ENCODE results near the gene STRIP2. TPM values are rescaled to one million over a fixed set of nuclear protein-coding genes. Genes with fewer than 3 reads are reported as not detected.

Gene STRIP2
- total and polyA plus RNA-seq, 4 experiments from 2014 or later: 0.20 to 0.22 TPM; not detected in 2

- no peaks in the 10 kb centered on the region for H3K4me1 ChIP-seq (ENCODE audit: insufficient read depth, low read length)
- no peak overlapping the region for H3K27ac ChIP-seq (ENCODE audit: low read depth, low read length)
- H3K36me3 Mint-ChIP-seq: peaks cover 19 to 36% of the 10 kb centered on the region in 2 donors
- H3K4me1 Mint-ChIP-seq: peaks cover 0 to 1% (median 0%) of the 10 kb centered on the region in 4 donors
- no peaks in the 10 kb centered on the region for H3K27me3 Mint-ChIP-seq
- H3K27ac Mint-ChIP-seq: no peak overlapping the region
- CTCF ChIA-PET (ENCODE audit: partially characterized antibody): interaction anchor here (1.2 to 6.2 kb wide), 3 partner anchors 11 to 21 kb away, joined by 4 to 49 read pairs (median 32); no protein-coding TSS in a partner anchor
- POLR2A ChIA-PET (ENCODE audit: partially characterized antibody): no interaction called here
- H3K9me3 Mint-ChIP-seq: no peaks in the 10 kb centered on the region
- no peaks in the 10 kb centered on the region for H3K27me3 ChIP-seq (ENCODE audit: insufficient read depth, low read length)
- intact Hi-C loops (cut with micrococcal nuclease): no loop called here
- H3K36me3 ChIP-seq (ENCODE audit: insufficient read depth, low read length): no peaks in the 10 kb centered on the region
- H3K4me3 Mint-ChIP-seq: no peak overlapping the region
- H3K9me3 ChIP-seq (ENCODE audit: control insufficient read depth in 1 of 2, low read length in 2 of 2): no peaks in the 10 kb centered on the region
- DNase-seq: no peak
- H3K4me3 ChIP-seq (ENCODE audit: low read length in 2 of 2): no peak overlapping the region
Observed at GRCh38 chr7:129389829-129390228, 44.4 kb upstream of the STRIP2 start.

- ChIA-PET CTCF (ENCODE audit: partially characterized antibody) (interaction anchor here (1.2 to 6.2 kb wide), 3 partner anchors 11 to 22 kb away, joined by 4 to 49 read pairs (median 32); no protein-coding TSS in a partner anchor), POLR2A (ENCODE audit: partially characterized antibody) (no interaction called here)
- Histone ChIP-seq H3K4me3 (ENCODE audit: low read length in 2 of 2) (no peak overlapping the region), H3K27ac (ENCODE audit: low read depth, low read length) (no peak overlapping the region), H3K9me3 (ENCODE audit: control insufficient read depth in 1 of 2, low read length in 2 of 2) (no peaks in the 10 kb centered on the region), H3K27me3 (ENCODE audit: insufficient read depth, low read length) (no peaks in the 10 kb centered on the region), H3K36me3 (ENCODE audit: insufficient read depth, low read length) (no peaks in the 10 kb centered on the region), H3K4me1 (ENCODE audit: insufficient read depth, low read length) (no peaks in the 10 kb centered on the region)
- Mint-ChIP-seq H3K27ac (no peak overlapping the region), H3K36me3 (peaks cover 18 to 36% of the 10 kb centered on the region in 2 donors), H3K4me3 (no peak overlapping the region), H3K9me3 (no peaks in the 10 kb centered on the region), H3K27me3 (no peaks in the 10 kb centered on the region), H3K4me1 (peaks cover 0 to 1% (median 0%) of the 10 kb centered on the region in 4 donors)
- no peak for DNase-seq
- intact Hi-C loops (cut with micrococcal nuclease): no loop called here
Observed at GRCh38 chr7:129390314-129390713, 43.9 kb upstream of the STRIP2 start.

DNA sequence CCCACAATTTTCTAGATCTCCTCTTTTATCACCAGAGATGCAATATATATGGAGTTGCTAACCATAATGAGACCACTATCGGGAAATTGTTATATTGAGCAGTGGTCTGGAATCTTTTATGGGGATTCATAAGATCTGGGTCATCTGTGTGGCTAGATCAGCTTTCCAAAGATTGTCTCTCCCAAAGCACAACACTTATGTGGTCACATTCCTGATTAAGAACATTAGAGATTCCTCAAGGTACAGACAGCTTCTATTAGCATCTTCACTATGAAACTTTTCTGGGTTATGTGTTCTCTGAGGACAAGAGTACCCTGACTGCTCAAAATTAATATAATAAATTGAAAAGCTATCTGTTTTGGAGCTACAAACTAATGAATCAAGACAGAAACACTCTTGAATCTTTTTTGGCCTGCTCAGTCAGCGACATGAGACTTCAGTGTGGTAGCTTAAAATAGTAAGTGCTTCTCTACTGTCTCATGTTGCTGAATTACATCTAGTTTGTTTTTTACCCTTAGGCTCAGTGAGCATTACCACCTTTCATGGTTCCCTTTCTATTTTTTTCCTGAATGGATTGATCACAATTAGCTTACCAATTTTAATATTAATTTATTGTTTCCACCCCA lies 42.6 kb upstream of the STRIP2 start:
- POLR2A ChIA-PET (ENCODE audit: partially characterized antibody): no interaction called here
- Histone ChIP-seq H3K27ac (ENCODE audit: low read depth, low read length) (no peak overlapping the region), H3K36me3 (ENCODE audit: insufficient read depth, low read length) (no peaks in the 10 kb centered on the region), H3K27me3 (ENCODE audit: insufficient read depth, low read length) (no peaks in the 10 kb centered on the region), H3K4me3 (ENCODE audit: low read length in 2 of 2) (no peak overlapping the region), H3K4me1 (ENCODE audit: insufficient read depth, low read length) (no peaks in the 10 kb centered on the region), H3K9me3 (ENCODE audit: control insufficient read depth in 1 of 2, low read length in 2 of 2) (no peaks in the 10 kb centered on the region)
- intact Hi-C loops (cut with micrococcal nuclease): no loop called here
- Mint-ChIP-seq H3K4me3 (no peak overlapping the region), H3K27ac (no peak overlapping the region), H3K27me3 (no peaks in the 10 kb centered on the region), H3K36me3 (peaks cover 14 to 38% of the 10 kb centered on the region in 2 donors), H3K9me3 (no peaks in the 10 kb centered on the region), H3K4me1 (peaks cover 0 to 1% (median 0%) of the 10 kb centered on the region in 4 donors)
- CTCF ChIA-PET (ENCODE audit: partially characterized antibody): interaction anchor here (0.6 to 6.2 kb wide), 3 partner anchors 23 to 246 kb away, joined by 3 to 32 read pairs (median 3); no protein-coding TSS in a partner anchor
- no peak for DNase-seq

DNA sequence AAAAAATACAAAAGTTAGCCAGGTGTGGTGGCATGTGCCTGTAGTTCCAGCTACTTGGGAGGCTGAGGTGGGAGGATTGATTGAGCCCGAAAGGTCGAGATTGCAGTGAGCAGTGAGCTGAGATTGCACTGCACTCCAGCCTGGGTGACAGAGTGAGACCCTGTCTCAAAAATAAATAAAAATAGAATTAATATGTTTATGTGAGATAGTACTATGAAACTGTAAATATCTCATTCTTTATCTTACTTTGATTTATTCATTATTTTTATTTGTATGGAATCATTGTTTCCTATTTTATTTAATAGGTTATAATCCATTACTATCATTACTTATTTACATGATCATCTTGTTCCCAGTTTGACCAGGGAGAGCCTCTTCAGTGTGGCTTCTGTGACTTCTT lies 41.0 kb upstream of the STRIP2 start:
- no peaks in the 10 kb centered on the region for H3K9me3 Mint-ChIP-seq
- no peak for DNase-seq
- ChIA-PET POLR2A (ENCODE audit: partially characterized antibody) (no interaction called here), CTCF (ENCODE audit: partially characterized antibody) (no interaction called here)
- no peaks in the 10 kb centered on the region for H3K27me3 Mint-ChIP-seq
- intact Hi-C loops (cut with micrococcal nuclease): no loop called here
- peaks cover 0 to 1% (median 0%) of the 10 kb centered on the region in 4 donors for H3K4me1 Mint-ChIP-seq
- Histone ChIP-seq H3K27ac (ENCODE audit: low read depth, low read length) (no peak overlapping the region), H3K27me3 (ENCODE audit: insufficient read depth, low read length) (no peaks in the 10 kb centered on the region), H3K36me3 (ENCODE audit: insufficient read depth, low read length) (no peaks in the 10 kb centered on the region), H3K4me1 (ENCODE audit: insufficient read depth, low read length) (no peaks in the 10 kb centered on the region), H3K4me3 (ENCODE audit: low read length in 2 of 2) (no peak overlapping the region), H3K9me3 (ENCODE audit: control insufficient read depth in 1 of 2, low read length in 2 of 2) (no peaks in the 10 kb centered on the region)
- H3K27ac Mint-ChIP-seq: peak overlapping the region in 1 of 7 donors; percentile 60
- peak overlapping the region in 1 of 8 donors; percentile 31 for H3K4me3 Mint-ChIP-seq
- peaks cover 20 to 36% of the 10 kb centered on the region in 2 donors for H3K36me3 Mint-ChIP-seq

- no peaks in the 10 kb centered on the region for H3K4me1 ChIP-seq (ENCODE audit: insufficient read depth, low read length)
Observed at GRCh38 chr7:129394101-129394500, 40.1 kb upstream of the STRIP2 start.

GRCh38 chr7:129394982-129395914 lies 39.0 kb upstream of the STRIP2 start:
- no peak overlapping the region for H3K4me3 Mint-ChIP-seq
- intact Hi-C loops (cut with micrococcal nuclease): no loop called here
- POLR2A ChIA-PET (ENCODE audit: partially characterized antibody): no interaction called here
- peaks cover 23 to 34% of the 10 kb centered on the region in 2 donors for H3K36me3 Mint-ChIP-seq
- DNase-seq: no peak
- H3K27me3 ChIP-seq (ENCODE audit: insufficient read depth, low read length): no peaks in the 10 kb centered on the region
- H3K4me3 ChIP-seq (ENCODE audit: low read length in 2 of 2): no peak overlapping the region
- H3K9me3 ChIP-seq (ENCODE audit: control insufficient read depth in 1 of 2, low read length in 2 of 2): no peaks in the 10 kb centered on the region
- H3K36me3 ChIP-seq (ENCODE audit: insufficient read depth, low read length): no peaks in the 10 kb centered on the region
- no peaks in the 10 kb centered on the region for H3K4me1 ChIP-seq (ENCODE audit: insufficient read depth, low read length)
- CTCF ChIA-PET (ENCODE audit: partially characterized antibody): interaction anchor here (1.9 kb wide), 1 partner anchor 17 kb away, joined by 7 read pairs; no protein-coding TSS in a partner anchor
- H3K4me1 Mint-ChIP-seq: peaks cover 0 to 1% (median 0%) of the 10 kb centered on the region in 4 donors
- H3K27ac ChIP-seq (ENCODE audit: low read depth, low read length): no peak overlapping the region
- no peak overlapping the region for H3K27ac Mint-ChIP-seq
- H3K27me3 Mint-ChIP-seq: no peaks in the 10 kb centered on the region
- H3K9me3 Mint-ChIP-seq: no peaks in the 10 kb centered on the region

More at GRCh38 chr7:129394101-129394500, 40.1 kb upstream of the STRIP2 start:
- Mint-ChIP-seq H3K4me3 (no peak overlapping the region), H3K36me3 (peaks cover 20 to 36% of the 10 kb centered on the region in 2 donors), H3K9me3 (no peaks in the 10 kb centered on the region), H3K4me1 (peaks cover 0 to 1% (median 0%) of the 10 kb centered on the region in 4 donors), H3K27me3 (no peaks in the 10 kb centered on the region), H3K27ac (peak overlapping the region in 1 of 7 donors; percentile 36)
- Histone ChIP-seq H3K27ac (ENCODE audit: low read depth, low read length) (no peak overlapping the region), H3K36me3 (ENCODE audit: insufficient read depth, low read length) (no peaks in the 10 kb centered on the region), H3K4me3 (ENCODE audit: low read length in 2 of 2) (no peak overlapping the region), H3K9me3 (ENCODE audit: control insufficient read depth in 1 of 2, low read length in 2 of 2) (no peaks in the 10 kb centered on the region), H3K27me3 (ENCODE audit: insufficient read depth, low read length) (no peaks in the 10 kb centered on the region)
- intact Hi-C loops (cut with micrococcal nuclease): no loop called here
- ChIA-PET POLR2A (ENCODE audit: partially characterized antibody) (no interaction called here), CTCF (ENCODE audit: partially characterized antibody) (no interaction called here)
- DNase-seq: no peak

Measured in CD4-positive, alpha-beta memory T cell (primary cell).